HEK293 (cell line): Measurements from ENCODE around the gene OSBP2.

ENCODE experiments used
- CTCF ChIA-PET: fragments of 350-600 bp; formaldehyde crosslinking; extraction: SDS; loops from one replicate; lab custom pipeline; 2021; ENCODE audit warnings: antibody characterized with exemption; lab: Yijun Ruan, JAX
- POLR2A ChIA-PET: fragments of 300-600 bp; formaldehyde crosslinking; extraction: SDS; loops from one replicate; lab custom pipeline; 2020; ENCODE audit warnings: antibody characterized with exemption, inconsistent platforms; lab: Yijun Ruan, JAX
- H3K27ac ChIP-seq: fragments of 200-500 bp; sonication (Bioruptor generic); 2 replicates; pipeline ENCODE4 v1.5.1; 2014; ENCODE audit warnings: low read depth, low read length, control low read depth, inconsistent platforms; ENCODE audit errors: extremely low read depth
- H3K36me3 ChIP-seq, 2 experiments: fragments of 200-500 bp in 1 of 2; sonication (Bioruptor generic) in 1 of 2; 1 replicate in 1 of 2; 2 replicates in 1 of 2; pipeline ENCODE4 v1.5.1; 2014 to 2017; ENCODE audit warnings: inconsistent platforms in 2 of 2, low read length in 2 of 2; ENCODE audit not compliant: control insufficient read depth in 2 of 2, insufficient read depth in 1 of 2
- H3K4me1 ChIP-seq: fragments of 200-500 bp; sonication (Bioruptor generic); 2 replicates; pipeline ENCODE4 v1.5.1; 2014; ENCODE audit warnings: mild to moderate bottlenecking, low read length, inconsistent platforms; ENCODE audit not compliant: control insufficient read depth, insufficient read depth
- H3K4me3 ChIP-seq: 2 replicates; pipeline ENCODE4 v1.5.1; 2011; ENCODE audit warnings: low read depth, mild to moderate bottlenecking, control low read depth, low read length, moderate library complexity
- H3K9me3 ChIP-seq: fragments of 200-500 bp; sonication (Bioruptor generic); 2 replicates; pipeline ENCODE4 v1.5.1; 2014; ENCODE audit warnings: low read depth, low read length, inconsistent platforms; ENCODE audit not compliant: control insufficient read depth, insufficient read depth
- ATF2 ChIP-seq: fragments of 450-650 bp; formaldehyde crosslinking; IDR thresholded peaks from 2 replicates; pipeline ENCODE4 v1.5.1; 2016; ENCODE audit warnings: missing biosample characterization, missing genetic modification characterization, low read depth
- BCL11A ChIP-seq: fragments of 450-650 bp; formaldehyde crosslinking; IDR thresholded peaks from 2 replicates; pipeline ENCODE4 v1.5.1; 2016; ENCODE audit warnings: low read depth, missing biosample characterization, missing genetic modification characterization
- CTCF ChIP-seq: fragments of 450-650 bp; formaldehyde crosslinking; IDR thresholded peaks from 2 replicates; pipeline ENCODE4 v1.5.1; 2016; ENCODE audit warnings: missing biosample characterization, missing genetic modification characterization
- INSM2 ChIP-seq: fragments of 450-650 bp; formaldehyde crosslinking; IDR thresholded peaks from 2 replicates; pipeline ENCODE4 v1.5.1; 2016; ENCODE audit warnings: missing biosample characterization, missing genetic modification characterization
- KLF9 ChIP-seq: fragments of 450-650 bp; formaldehyde crosslinking; IDR thresholded peaks from 2 replicates; pipeline ENCODE4 v1.5.1; 2016; ENCODE audit warnings: missing biosample characterization, missing genetic modification characterization, low read depth
- MYNN ChIP-seq: fragments of 450-650 bp; formaldehyde crosslinking; IDR thresholded peaks from 2 replicates; pipeline ENCODE4 v1.5.1; 2016; ENCODE audit warnings: missing biosample characterization, missing genetic modification characterization, borderline replicate concordance
- SCRT2 ChIP-seq: fragments of 450-650 bp; formaldehyde crosslinking; IDR thresholded peaks from 2 replicates; pipeline ENCODE4 v1.5.1; 2016; ENCODE audit warnings: missing biosample characterization, missing genetic modification characterization
- ZFP69B ChIP-seq: fragments of 450-650 bp; formaldehyde crosslinking; IDR thresholded peaks from 2 replicates; pipeline ENCODE4 v1.5.1; 2016; ENCODE audit warnings: missing biosample characterization, missing genetic modification characterization
- ZIC2 ChIP-seq: fragments of 450-650 bp; formaldehyde crosslinking; IDR thresholded peaks from 2 replicates; pipeline ENCODE4 v1.5.1; 2016; ENCODE audit warnings: missing biosample characterization, missing genetic modification characterization
- ZNF138 ChIP-seq: fragments of 450-650 bp; formaldehyde crosslinking; IDR thresholded peaks from 2 replicates; pipeline ENCODE4 v1.5.1; 2016; ENCODE audit warnings: missing biosample characterization, missing genetic modification characterization, borderline replicate concordance
- ZNF19 ChIP-seq: fragments of 450-650 bp; formaldehyde crosslinking; IDR thresholded peaks from 2 replicates; pipeline ENCODE4; 2016; ENCODE audit warnings: missing biosample characterization, missing genetic modification characterization, low read depth
- ZNF2 ChIP-seq: fragments of 450-650 bp; formaldehyde crosslinking; IDR thresholded peaks from 2 replicates; pipeline ENCODE4 v1.5.1; 2016; ENCODE audit warnings: missing biosample characterization, missing genetic modification characterization
- ZNF521 ChIP-seq: fragments of 450-650 bp; formaldehyde crosslinking; IDR thresholded peaks from 2 replicates; pipeline ENCODE4 v1.5.1; 2017; ENCODE audit warnings: missing biosample characterization, mild to moderate bottlenecking, missing genetic modification characterization
- ZNF529 ChIP-seq: fragments of 450-650 bp; formaldehyde crosslinking; IDR thresholded peaks from 2 replicates; pipeline ENCODE4 v1.5.1; 2017; ENCODE audit warnings: missing genetic modification characterization, missing biosample characterization; ENCODE audit not compliant: insufficient replicate concordance
- ZNF544 ChIP-seq: fragments of 450-650 bp; formaldehyde crosslinking; IDR thresholded peaks from 2 replicates; pipeline ENCODE4 v1.5.0; 2017; ENCODE audit warnings: missing biosample characterization, missing genetic modification characterization
- ZNF658 ChIP-seq: fragments of 450-650 bp; formaldehyde crosslinking; IDR thresholded peaks from 2 replicates; pipeline ENCODE4; 2016; ENCODE audit warnings: missing biosample characterization, missing genetic modification characterization
- ZNF707 ChIP-seq: fragments of 450-650 bp; formaldehyde crosslinking; IDR thresholded peaks from 2 replicates; pipeline ENCODE4 v1.5.1; 2016; ENCODE audit warnings: missing biosample characterization, missing genetic modification characterization
- ZNF777 ChIP-seq: fragments of 450-650 bp; formaldehyde crosslinking; IDR thresholded peaks from 2 replicates; pipeline ENCODE4 v1.5.1; 2017; ENCODE audit warnings: missing biosample characterization, missing genetic modification characterization, borderline replicate concordance
- ZNF791 ChIP-seq: fragments of 450-650 bp; formaldehyde crosslinking; IDR thresholded peaks from 2 replicates; pipeline ENCODE4 v1.5.1; 2016; ENCODE audit warnings: missing biosample characterization, missing genetic modification characterization
- TF ChIP-seq, protein P1 (sequence below): fragments of 450-650 bp; formaldehyde crosslinking; IDR thresholded peaks from 2 replicates; pipeline ENCODE4 v1.5.1; 2016; ENCODE audit warnings: missing biosample characterization, missing genetic modification characterization
- TF ChIP-seq, protein P2 (sequence below): fragments of 450-650 bp; formaldehyde crosslinking; IDR thresholded peaks from 2 replicates; pipeline ENCODE4 v1.5.1; 2016; ENCODE audit warnings: missing biosample characterization, missing genetic modification characterization

Gene OSBP2

DNA sequence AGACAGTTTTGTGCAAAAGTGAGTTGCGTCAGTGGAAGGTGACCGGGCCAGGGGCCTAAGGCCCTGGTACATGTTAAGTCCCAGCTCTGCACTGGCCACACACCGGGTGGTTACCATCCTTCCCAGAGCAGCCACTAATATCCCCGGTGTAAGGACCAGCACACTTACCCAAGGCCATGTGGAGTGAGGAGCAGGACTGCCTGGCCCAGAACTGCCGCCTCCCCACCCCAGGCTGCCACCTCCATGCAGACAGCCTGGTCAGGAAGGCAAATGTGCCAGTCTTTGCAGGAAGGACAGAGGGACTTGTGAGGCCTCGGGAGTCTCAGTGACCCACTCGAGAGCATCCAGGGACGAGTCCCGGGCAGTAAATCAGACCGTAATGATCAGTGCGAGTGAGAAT is 171.0 kb downstream of the OSBP2 start:
- ChIA-PET POLR2A (no interaction called here), CTCF (interaction anchor here (0.6 to 0.7 kb wide), 2 partner anchors 54 to 228 kb away, joined by 3 to 4 read pairs; no protein-coding TSS in a partner anchor)
- TF ChIP-seq ZNF544 (tag by site-specific recombination) (no peak), ZNF521 (tag by site-specific recombination) (no peak), INSM2 (tag by site-specific recombination) (no peak), ZNF658 (tag by site-specific recombination) (no peak), ZNF2 (tag by site-specific recombination) (no peak), ATF2 (tag by site-specific recombination) (no peak), ZNF138 (tag by site-specific recombination) (no peak), ZNF791 (no peak), ZNF19 (tag by site-specific recombination) (no peak), KLF9 (tag by site-specific recombination) (no peak), ZFP69B (tag by site-specific recombination) (no peak)
- TF ChIP-seq, protein P1, sequence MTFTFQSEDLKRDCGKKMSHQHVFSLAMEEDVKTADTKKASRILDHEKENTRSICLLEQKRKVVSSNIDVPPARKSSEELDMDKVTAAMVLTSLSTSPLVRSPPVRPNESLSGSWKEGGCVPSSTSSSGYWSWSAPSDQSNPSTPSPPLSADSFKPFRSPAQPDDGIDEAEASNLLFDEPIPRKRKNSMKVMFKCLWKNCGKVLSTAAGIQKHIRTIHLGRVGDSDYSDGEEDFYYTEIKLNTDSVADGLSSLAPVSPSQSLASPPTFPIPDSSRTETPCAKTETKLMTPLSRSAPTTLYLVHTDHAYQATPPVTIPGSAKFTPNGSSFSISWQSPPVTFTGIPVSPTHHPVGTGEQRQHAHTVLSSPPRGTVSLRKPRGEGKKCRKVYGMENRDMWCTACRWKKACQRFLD (tag by site-specific recombination): no peak
- H3K9me3 ChIP-seq: no peaks in the 10 kb centered on the region
- H3K4me1 ChIP-seq: no peaks in the 10 kb centered on the region
- no peak overlapping the region for H3K4me3 ChIP-seq
- H3K36me3 ChIP-seq: peaks cover 0 to 1% of the 10 kb centered on the region in 2 experiments; a peak in 1 of 3 replicates
- no peak overlapping the region for H3K27ac ChIP-seq

- H3K9me3 ChIP-seq: no peaks in the 10 kb centered on the region
- TF ChIP-seq SCRT2 (tag by site-specific recombination) (no peak), BCL11A (tag by site-specific recombination) (no peak), ZNF658 (tag by site-specific recombination) (no peak), ZIC2 (tag by site-specific recombination) (no peak), ZNF707 (tag by site-specific recombination) (no peak), ZNF544 (tag by site-specific recombination) (no peak)
- TF ChIP-seq, all 188 proteins: peak for 0
- Histone ChIP-seq H3K4me3 (no peak overlapping the region), H3K4me1 (no peaks in the 10 kb centered on the region), H3K36me3 (peaks cover 0 to 5% of the 10 kb centered on the region in 2 experiments; a peak in 1 of 3 replicates), H3K27ac (no peak overlapping the region)
- POLR2A ChIA-PET: no interaction called here
- CTCF ChIA-PET: interaction anchor here (0.6 kb wide), 1 partner anchor 54 kb away, joined by 4 read pairs; no protein-coding TSS in a partner anchor
Observed at GRCh38 chr22:30866216-30866615, 171.5 kb downstream of the OSBP2 start.

DNA sequence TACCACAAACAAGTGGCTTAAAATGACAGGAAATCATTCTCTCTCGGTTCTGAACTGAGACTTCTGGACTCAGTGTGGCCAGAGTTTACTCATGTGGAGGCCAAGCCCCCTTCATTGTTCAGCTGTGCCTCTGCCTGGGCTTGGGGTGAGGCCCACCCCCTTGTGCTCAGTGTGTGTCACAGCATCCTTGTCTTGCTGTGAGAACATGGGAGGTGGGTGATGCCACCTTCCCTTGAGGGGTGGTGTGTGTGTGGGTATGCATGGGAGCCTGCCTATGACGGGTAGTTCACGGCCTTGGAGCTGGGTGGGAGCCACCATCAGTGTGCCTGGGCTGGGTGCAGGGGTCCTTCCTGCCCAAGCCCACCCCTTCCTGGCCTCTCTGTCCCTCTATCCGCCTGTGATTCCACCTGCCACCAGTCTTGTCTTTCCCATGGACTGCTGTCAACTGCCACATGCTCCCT is 172.2 kb downstream of the OSBP2 start:
- Histone ChIP-seq H3K4me3 (no peak overlapping the region), H3K27ac (no peak overlapping the region), H3K36me3 (peaks cover 0 to 5% of the 10 kb centered on the region in 2 experiments; a peak in 1 of 3 replicates), H3K9me3 (no peaks in the 10 kb centered on the region), H3K4me1 (no peaks in the 10 kb centered on the region)
- TF ChIP-seq CTCF: 0 out of 2 replicates have a peak, but pooled peaks have one; percentile 16
- peak; percentile 70 for TF ChIP-seq ZIC2 (tag by site-specific recombination)
- no peak for TF ChIP-seq ZNF529 (tag by site-specific recombination)
- no peak for TF ChIP-seq MYNN
- TF ChIP-seq ZNF777: no peak
- TF ChIP-seq, protein P2, sequence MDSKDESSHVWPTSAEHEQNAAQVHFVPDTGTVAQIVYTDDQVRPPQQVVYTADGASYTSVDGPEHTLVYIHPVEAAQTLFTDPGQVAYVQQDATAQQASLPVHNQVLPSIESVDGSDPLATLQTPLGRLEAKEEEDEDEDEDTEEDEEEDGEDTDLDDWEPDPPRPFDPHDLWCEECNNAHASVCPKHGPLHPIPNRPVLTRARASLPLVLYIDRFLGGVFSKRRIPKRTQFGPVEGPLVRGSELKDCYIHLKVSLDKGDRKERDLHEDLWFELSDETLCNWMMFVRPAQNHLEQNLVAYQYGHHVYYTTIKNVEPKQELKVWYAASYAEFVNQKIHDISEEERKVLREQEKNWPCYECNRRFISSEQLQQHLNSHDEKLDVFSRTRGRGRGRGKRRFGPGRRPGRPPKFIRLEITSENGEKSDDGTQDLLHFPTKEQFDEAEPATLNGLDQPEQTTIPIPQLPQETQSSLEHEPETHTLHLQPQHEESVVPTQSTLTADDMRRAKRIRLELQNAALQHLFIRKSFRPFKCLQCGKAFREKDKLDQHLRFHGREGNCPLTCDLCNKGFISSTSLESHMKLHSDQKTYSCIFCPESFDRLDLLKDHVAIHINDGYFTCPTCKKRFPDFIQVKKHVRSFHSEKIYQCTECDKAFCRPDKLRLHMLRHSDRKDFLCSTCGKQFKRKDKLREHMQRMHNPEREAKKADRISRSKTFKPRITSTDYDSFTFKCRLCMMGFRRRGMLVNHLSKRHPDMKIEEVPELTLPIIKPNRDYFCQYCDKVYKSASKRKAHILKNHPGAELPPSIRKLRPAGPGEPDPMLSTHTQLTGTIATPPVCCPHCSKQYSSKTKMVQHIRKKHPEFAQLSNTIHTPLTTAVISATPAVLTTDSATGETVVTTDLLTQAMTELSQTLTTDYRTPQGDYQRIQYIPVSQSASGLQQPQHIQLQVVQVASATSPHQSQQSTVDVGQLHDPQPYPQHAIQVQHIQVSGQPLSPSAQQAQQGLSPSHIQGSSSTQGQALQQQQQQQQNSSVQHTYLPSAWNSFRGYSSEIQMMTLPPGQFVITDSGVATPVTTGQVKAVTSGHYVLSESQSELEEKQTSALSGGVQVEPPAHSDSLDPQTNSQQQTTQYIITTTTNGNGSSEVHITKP: peak; percentile 97
- no peak for TF ChIP-seq ZFP69B (tag by site-specific recombination)
- ChIA-PET POLR2A (no interaction called here), CTCF (no interaction called here)
